GM23338 (cell line): Measurements from ENCODE around the gene TMX3. TPM values are rescaled to one million over a fixed set of nuclear protein-coding genes. Genes with fewer than 3 reads are reported as not detected.

Source experiments
- ATAC-seq: fragments of 200-7000 bp; cut with Tn5 transposase; 3 replicates; pipeline ENCODE4 v1.9.1; 2020
- DNase-seq: peaks from one replicate; pipeline ENCODE4 v3.0.0-alpha.2; 2015; ENCODE audit warnings: low spot score
- H2AFZ ChIP-seq: fragments of 200-600 bp; sonication (generic); 2 replicates; pipeline ENCODE4 v1.8.0; 2016; ENCODE audit warnings: antibody characterized with exemption, mild to moderate bottlenecking, moderate library complexity
- H3F3A ChIP-seq: fragments of 200-600 bp; sonication (generic); replicated peaks from 2 replicates; pipeline ENCODE4 v1.8.0; 2017; ENCODE audit warnings: antibody characterized with exemption, mixed run types, low read depth
- H3K27ac ChIP-seq: fragments of 200-600 bp; sonication (generic); 2 replicates; pipeline ENCODE4 v1.6.1; 2016; ENCODE audit warnings: low read depth
- H3K27me3 ChIP-seq: fragments of 200-600 bp; sonication (generic); 2 replicates; pipeline ENCODE4 v1.8.0; 2016; ENCODE audit warnings: mild to moderate bottlenecking, mixed run types, moderate library complexity; ENCODE audit not compliant: insufficient read depth
- H3K36me3 ChIP-seq: fragments of 200-600 bp; sonication (generic); 2 replicates; pipeline ENCODE4 v1.8.0; 2016; ENCODE audit warnings: mild to moderate bottlenecking; ENCODE audit not compliant: insufficient read depth
- H3K4me1 ChIP-seq: fragments of 200-600 bp; sonication (generic); 2 replicates; pipeline ENCODE4 v1.8.0; 2016; ENCODE audit warnings: mild to moderate bottlenecking, moderate library complexity; ENCODE audit not compliant: insufficient read depth
- H3K4me2 ChIP-seq: fragments of 200-600 bp; sonication (generic); 2 replicates; pipeline ENCODE4 v1.7.1; 2017; ENCODE audit warnings: mixed run types
- H3K4me3 ChIP-seq: fragments of 200-600 bp; sonication (generic); 2 replicates; pipeline ENCODE4 v1.6.1; 2016; ENCODE audit warnings: mixed run types
- H3K79me2 ChIP-seq: fragments of 200-600 bp; sonication (generic); replicated peaks from 2 replicates; pipeline ENCODE4 v1.8.0; 2017; ENCODE audit warnings: mild to moderate bottlenecking; ENCODE audit not compliant: insufficient read depth
- H3K9me2 ChIP-seq: fragments of 200-600 bp; sonication (generic); 2 replicates; pipeline ENCODE4 v1.8.0; 2017; ENCODE audit not compliant: insufficient read depth
- H4K20me1 ChIP-seq: fragments of 200-600 bp; sonication (generic); replicated peaks from 2 replicates; pipeline ENCODE4 v1.8.0; 2017; ENCODE audit warnings: mild to moderate bottlenecking; ENCODE audit not compliant: insufficient read depth
- H3K27ac Mint-ChIP-seq: 2 replicates; pipeline ENCODE4 v1.8.0; 2020; ENCODE audit warnings: inconsistent platforms, mild to moderate bottlenecking, moderate library complexity, mixed read lengths
- H3K27me3 Mint-ChIP-seq: 3 replicates; pipeline ENCODE4 v1.8.0; 2022; ENCODE audit warnings: low read depth, mild to moderate bottlenecking, moderate library complexity, mixed read lengths, inconsistent platforms; ENCODE audit not compliant: insufficient read depth, poor library complexity
- H3K36me3 Mint-ChIP-seq: 3 replicates; pipeline ENCODE4 v1.8.0; 2021; ENCODE audit warnings: low read depth, mild to moderate bottlenecking, inconsistent platforms, moderate library complexity, mixed read lengths
- H3K4me1 Mint-ChIP-seq: 3 replicates; pipeline ENCODE4 v1.8.0; 2020; ENCODE audit warnings: mild to moderate bottlenecking, inconsistent platforms, mixed read lengths
- H3K4me3 Mint-ChIP-seq: 3 replicates; pipeline ENCODE4 v1.8.0; 2021; ENCODE audit warnings: moderate library complexity, mild to moderate bottlenecking, inconsistent platforms, mixed read lengths
- H3K9me3 Mint-ChIP-seq: 3 replicates; pipeline ENCODE4 v1.8.0; 2020; ENCODE audit warnings: moderate library complexity, mild to moderate bottlenecking, inconsistent platforms, mixed read lengths
- CTCF ChIP-seq, 2 experiments: fragments of 200-600 bp in 1 of 2; sonication (generic) in 1 of 2; conservative IDR thresholded peaks; 2 replicates each; pipeline versions ENCODE4 v1.5.1 to v1.6.1; 2016 to 2017; ENCODE audit warnings: antibody characterized with exemption in 2 of 2, low read depth in 2 of 2, mild to moderate bottlenecking in 2 of 2, moderate library complexity in 1 of 2
- ETS1 ChIP-seq: IDR thresholded peaks from 2 replicates; pipeline ENCODE4 v1.6.1; 2016; ENCODE audit warnings: antibody characterized with exemption
- EZH2 ChIP-seq: fragments of 200-600 bp; sonication (generic); IDR thresholded peaks from one replicate; pipeline ENCODE4 v1.8.0; 2017; ENCODE audit warnings: antibody characterized with exemption, mild to moderate bottlenecking, low read depth; ENCODE audit not compliant: unreplicated experiment
- EZH2phosphoT487 ChIP-seq: fragments of 200-600 bp; sonication (generic); IDR thresholded peaks from one replicate; pipeline ENCODE4 v1.8.1; 2018; ENCODE audit warnings: antibody characterized with exemption; ENCODE audit not compliant: unreplicated experiment
- JUNB ChIP-seq: IDR thresholded peaks from one replicate; pipeline ENCODE4 v1.6.1; 2016; ENCODE audit warnings: antibody characterized with exemption; ENCODE audit not compliant: unreplicated experiment
- NANOG ChIP-seq: IDR thresholded peaks from 2 replicates; pipeline ENCODE4 v1.6.1; 2016; ENCODE audit warnings: antibody characterized with exemption, borderline replicate concordance
- POLR2AphosphoS5 ChIP-seq: IDR thresholded peaks from 2 replicates; pipeline ENCODE4 v1.6.1; 2016; ENCODE audit warnings: antibody characterized with exemption, low read depth
- REST ChIP-seq: IDR thresholded peaks from one replicate; pipeline ENCODE4 v1.6.1; 2018; ENCODE audit warnings: antibody characterized with exemption; ENCODE audit not compliant: unreplicated experiment
- STAT1 ChIP-seq: IDR thresholded peaks from one replicate; pipeline ENCODE4 v1.6.1; 2016; ENCODE audit warnings: antibody characterized with exemption; ENCODE audit not compliant: unreplicated experiment
- ZNF114 ChIP-seq: fragments of 250-450 bp; sonication (Bioruptor Pico); IDR thresholded peaks from 2 replicates; pipeline ENCODE4 v1.5.0; 2020; ENCODE audit warnings: mild to moderate bottlenecking, moderate library complexity
- ZNF462 ChIP-seq: fragments of 250-450 bp; sonication (Bioruptor Pico); IDR thresholded peaks from 2 replicates; pipeline ENCODE4 v1.5.0; 2020; ENCODE audit warnings: mild to moderate bottlenecking, moderate library complexity
- polyA plus RNA-seq: library from polyadenylated mRNA; unstranded; fragments of >200 nt; fragmentation: Nextera tagmentation; extraction: Ambion mirVana; gene quantifications from 2 replicates; pipeline ENCODE4 v1.2.1, GENCODE V29; 2016
- total RNA-seq: library from RNA; depleted of rRNA; stranded (reverse); fragments of >200 nt; shearing (Covaris generic); gene quantifications from 2 replicates; pipeline ENCODE4 v1.2.3, GENCODE V29; 2014

The TMX3 gene
- total and polyA plus RNA-seq, 2 experiments from 2014 or later: 12.4 to 40.1 TPM

GRCh38 chr18:68725346-68725745 is 10.4 kb upstream of the TMX3 start:
- Mint-ChIP-seq H3K4me1 (peaks cover 6% of the 10 kb centered on the region), H3K4me3 (no peak overlapping the region), H3K9me3 (peaks cover 6% of the 10 kb centered on the region; the same call in 2 of the 3 replicates), H3K27me3 (peaks cover 2% of the 10 kb centered on the region), H3K36me3 (peaks cover 17% of the 10 kb centered on the region; the same call in 1 of the 3 replicates), H3K27ac (no peak overlapping the region)
- Histone ChIP-seq H3F3A (no peaks in the 10 kb centered on the region), H3K9me2 (peaks cover 12% of the 10 kb centered on the region), H3K36me3 (no peaks in the 10 kb centered on the region), H3K79me2 (no peaks in the 10 kb centered on the region), H4K20me1 (no peaks in the 10 kb centered on the region), H3K4me1 (no peaks in the 10 kb centered on the region), H3K4me3 (no peak overlapping the region), H3K27me3 (no peaks in the 10 kb centered on the region), H3K27ac (no peak overlapping the region), H2AFZ (no peak overlapping the region), H3K4me2 (no peak overlapping the region)
- ATAC-seq: no peak
- DNase-seq: no peak
- TF ChIP-seq STAT1: no peak
- TF ChIP-seq EZH2: no peak
- no peak for TF ChIP-seq ZNF462 (CRISPR knock-in tag)
- TF ChIP-seq ETS1: no peak
- no peak for TF ChIP-seq CTCF (conservative IDR thresholded peaks at IDR 0.05; ENCODE audit: low read depth in 2 of 2)
- no peak for TF ChIP-seq ZNF114 (CRISPR knock-in tag)
- no peak for TF ChIP-seq REST
- no peak for TF ChIP-seq JUNB
- TF ChIP-seq POLR2AphosphoS5: no peak
- TF ChIP-seq NANOG: no peak
- no peak for TF ChIP-seq EZH2phosphoT487
